PC-3 (cell line): ENCODE results near the gene STXBP1. TPM values are rescaled to one million over a fixed set of nuclear protein-coding genes. Genes with fewer than 3 reads are reported as not detected.

Source experiments
- ATAC-seq: fragments of 200-7000 bp; cut with Tn5 transposase; 2 replicates; pipeline ENCODE4 v1.9.1; 2020; ENCODE audit warnings: mild to moderate bottlenecking, moderate library complexity
- BruUV-seq: library from RNA; stranded (reverse); fragments of 400-500 nt; replicated peaks from 2 replicates; lab custom pipeline; 2021; lab: Mats Ljungman, UMichigan
- CTCF ChIA-PET: fragments of 300-600 bp; sonication (Branson Sonifier 250); formaldehyde crosslinking; loops from one replicate; lab custom pipeline; 2022; ENCODE audit warnings: antibody characterized with exemption; lab: Charles Lee
- POLR2A ChIA-PET: fragments of 300-600 bp; sonication (Branson Sonifier 250); formaldehyde crosslinking; loops from one replicate; lab custom pipeline; 2022; ENCODE audit warnings: antibody characterized with exemption; ENCODE audit not compliant: unreplicated experiment; lab: Charles Lee
- DNase-seq: peaks from one replicate; pipeline ENCODE4 v3.0.0-alpha.2; 2015
- H2AFZ ChIP-seq: fragments of 300-600 bp; sonication (generic); 2 replicates; pipeline ENCODE4 v1.6.0; 2016; ENCODE audit warnings: antibody characterized with exemption, low read length
- H3F3A ChIP-seq: fragments of 300-600 bp; sonication (generic); one replicate; pipeline ENCODE4 v1.6.0; 2017; ENCODE audit warnings: antibody characterized with exemption, low read length, control low read depth, mild to moderate bottlenecking; ENCODE audit not compliant: unreplicated experiment
- H3K27ac ChIP-seq: fragments of 300-600 bp; sonication (generic); 2 replicates; pipeline ENCODE4 v1.5.1; 2016; ENCODE audit warnings: mild to moderate bottlenecking, low read length
- H3K27me3 ChIP-seq: fragments of 300-600 bp; sonication (generic); 2 replicates; pipeline ENCODE4 v1.6.1; 2016; ENCODE audit warnings: low read length, mixed read lengths
- H3K36me3 ChIP-seq: fragments of 300-600 bp; sonication (generic); 2 replicates; pipeline ENCODE4 v1.6.1; 2016; ENCODE audit warnings: low read depth, mixed run types, low read length, mixed read lengths
- H3K4me1 ChIP-seq: fragments of 300-600 bp; sonication (generic); 2 replicates; pipeline ENCODE4 v1.5.1; 2016; ENCODE audit warnings: low read length; ENCODE audit not compliant: insufficient read depth
- H3K4me2 ChIP-seq: fragments of 300-600 bp; sonication (generic); 2 replicates; pipeline ENCODE4 v1.6.0; 2016; ENCODE audit warnings: low read length
- H3K4me3 ChIP-seq: fragments of 300-600 bp; sonication (generic); 2 replicates; pipeline ENCODE4 v1.5.1; 2016; ENCODE audit warnings: mild to moderate bottlenecking, low read length, mixed read lengths
- H3K79me2 ChIP-seq: fragments of 300-600 bp; sonication (generic); 2 replicates; pipeline ENCODE4 v1.6.1; 2017; ENCODE audit warnings: low read length, mixed read lengths
- H3K9ac ChIP-seq: fragments of 300-600 bp; sonication (generic); 2 replicates; pipeline ENCODE4 v1.6.0; 2016; ENCODE audit warnings: mild to moderate bottlenecking, low read length
- H3K9me2 ChIP-seq: fragments of 300-600 bp; sonication (generic); replicated peaks from 2 replicates; pipeline ENCODE4 v1.6.1; 2016; ENCODE audit warnings: mixed run types, low read length, mixed read lengths
- H3K9me3 ChIP-seq: fragments of 300-600 bp; sonication (generic); 2 replicates; pipeline ENCODE4 v1.6.1; 2016; ENCODE audit warnings: low read length, mixed read lengths
- H4K20me1 ChIP-seq: fragments of 300-600 bp; sonication (generic); 2 replicates; pipeline ENCODE4 v1.6.1; 2016; ENCODE audit warnings: low read length, mixed read lengths
- EZH2 ChIP-seq: fragments of 300-600 bp; sonication (generic); IDR thresholded peaks from one replicate; pipeline ENCODE4 v1.6.1; 2017; ENCODE audit warnings: antibody characterized with exemption, mild to moderate bottlenecking, low read length; ENCODE audit not compliant: unreplicated experiment
- EZH2phosphoT487 ChIP-seq: fragments of 300-600 bp; sonication (generic); IDR thresholded peaks from 2 replicates; pipeline ENCODE4 v1.6.1; 2018; ENCODE audit warnings: mild to moderate bottlenecking, antibody characterized with exemption, low read length, borderline replicate concordance
- intact Hi-C: fragments of 100-400 bp; cut with micrococcal nuclease; formaldehyde crosslinking; loops from 2 replicates; pipeline ENCODE4 v1.9.0; 2023
- total RNA-seq: library from RNA; depleted of rRNA; stranded (reverse); fragments of >200 nt; gene quantifications from 2 replicates; pipeline ENCODE4 v1.2.3, GENCODE V29; 2014
- TF ChIP-seq, protein P1 (sequence below): fragments of 300-600 bp; sonication (generic); conservative IDR thresholded peaks from 2 replicates; pipeline ENCODE4 v1.5.1; 2017; ENCODE audit warnings: antibody characterized with exemption, low read depth, mild to moderate bottlenecking, low read length

Gene STXBP1
- total RNA-seq, 1 experiment from 2014 or later: 9.1 TPM

DNA sequence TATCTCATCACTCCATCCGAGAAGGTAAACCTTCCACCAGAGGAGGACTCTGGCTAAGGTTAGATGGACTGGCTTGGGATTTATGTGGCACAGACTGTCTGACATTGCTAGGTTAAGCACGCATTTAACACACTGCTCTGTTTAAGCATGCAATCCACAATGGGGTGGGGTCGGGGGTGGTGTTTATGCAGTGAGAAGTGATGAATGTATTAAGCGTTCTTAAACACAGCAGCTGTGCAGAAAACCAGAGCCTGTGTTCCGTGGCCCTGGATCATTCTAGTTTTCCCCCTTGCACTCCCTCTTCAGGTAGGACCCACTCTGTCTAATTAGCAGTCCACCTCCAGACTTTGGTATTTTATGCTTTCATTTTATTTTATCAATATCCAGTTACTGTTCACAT, 46.4 kb downstream of the STXBP1 start:
- ATAC-seq (no peak), DNase-seq (no peak)
- no peaks in the 10 kb centered on the region for H3K79me2 ChIP-seq
- no TSS peak for BruUV-seq
- no peaks in the 10 kb centered on the region for H3K27me3 ChIP-seq
- TF ChIP-seq, protein P1, sequence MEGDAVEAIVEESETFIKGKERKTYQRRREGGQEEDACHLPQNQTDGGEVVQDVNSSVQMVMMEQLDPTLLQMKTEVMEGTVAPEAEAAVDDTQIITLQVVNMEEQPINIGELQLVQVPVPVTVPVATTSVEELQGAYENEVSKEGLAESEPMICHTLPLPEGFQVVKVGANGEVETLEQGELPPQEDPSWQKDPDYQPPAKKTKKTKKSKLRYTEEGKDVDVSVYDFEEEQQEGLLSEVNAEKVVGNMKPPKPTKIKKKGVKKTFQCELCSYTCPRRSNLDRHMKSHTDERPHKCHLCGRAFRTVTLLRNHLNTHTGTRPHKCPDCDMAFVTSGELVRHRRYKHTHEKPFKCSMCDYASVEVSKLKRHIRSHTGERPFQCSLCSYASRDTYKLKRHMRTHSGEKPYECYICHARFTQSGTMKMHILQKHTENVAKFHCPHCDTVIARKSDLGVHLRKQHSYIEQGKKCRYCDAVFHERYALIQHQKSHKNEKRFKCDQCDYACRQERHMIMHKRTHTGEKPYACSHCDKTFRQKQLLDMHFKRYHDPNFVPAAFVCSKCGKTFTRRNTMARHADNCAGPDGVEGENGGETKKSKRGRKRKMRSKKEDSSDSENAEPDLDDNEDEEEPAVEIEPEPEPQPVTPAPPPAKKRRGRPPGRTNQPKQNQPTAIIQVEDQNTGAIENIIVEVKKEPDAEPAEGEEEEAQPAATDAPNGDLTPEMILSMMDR: no peak
- TF ChIP-seq EZH2phosphoT487: no peak
- TF ChIP-seq EZH2: no peak
- H4K20me1 ChIP-seq: no peaks in the 10 kb centered on the region
- H3K9me3 ChIP-seq: no peaks in the 10 kb centered on the region
- H3K9ac ChIP-seq: no peak overlapping the region
- no peak overlapping the region for H2AFZ ChIP-seq
- H3F3A ChIP-seq: no peaks in the 10 kb centered on the region
- H3K4me2 ChIP-seq: no peak overlapping the region
- H3K27ac ChIP-seq: no peak overlapping the region
- POLR2A ChIA-PET: no interaction called here
- CTCF ChIA-PET: no interaction called here
- no peaks in the 10 kb centered on the region for H3K9me2 ChIP-seq
- H3K36me3 ChIP-seq: no peaks in the 10 kb centered on the region
- intact Hi-C loops: no loop called here
- no peak overlapping the region for H3K4me3 ChIP-seq
- H3K4me1 ChIP-seq: no peaks in the 10 kb centered on the region

DNA sequence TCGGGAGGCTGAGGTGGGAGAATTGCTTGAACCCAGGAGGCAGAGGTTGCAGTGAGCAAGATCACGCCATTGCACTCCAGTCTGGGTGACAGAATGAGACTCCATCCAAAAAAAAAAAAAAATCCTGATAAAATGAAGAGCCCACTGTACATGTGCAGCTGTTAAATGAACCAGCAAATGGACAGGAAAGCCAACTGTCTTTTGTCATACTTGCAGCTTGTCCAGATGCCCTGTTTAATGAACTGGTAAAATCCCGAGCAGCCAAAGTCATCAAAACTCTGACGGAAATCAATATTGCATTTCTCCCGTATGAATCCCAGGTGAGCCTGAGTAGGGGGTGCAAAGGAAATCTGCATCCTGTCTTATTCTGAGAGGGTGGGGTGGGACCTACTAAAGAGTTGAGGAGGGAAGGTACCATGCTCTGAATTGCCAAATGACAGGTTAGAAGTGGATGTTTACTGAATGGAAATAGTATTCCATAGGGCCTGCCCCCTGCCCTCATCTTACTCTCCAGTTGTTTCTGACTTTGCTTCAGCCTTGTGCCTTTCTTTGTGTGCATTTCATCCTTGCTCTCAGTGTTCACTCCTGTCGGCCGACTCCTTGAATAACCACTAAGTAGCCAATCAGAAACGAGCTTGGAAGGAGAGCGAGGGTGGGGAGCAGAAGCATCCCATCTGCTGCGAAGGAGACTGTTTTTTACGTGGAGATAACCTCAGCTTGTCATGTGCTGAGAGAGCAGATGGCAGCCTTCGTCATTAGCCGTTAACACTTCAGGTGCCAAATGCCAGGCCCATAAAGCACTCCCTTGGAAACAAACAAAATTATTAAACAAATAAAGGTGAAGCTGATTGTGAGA, 49.0 kb downstream of the STXBP1 start:
- H3K4me1 ChIP-seq: no peaks in the 10 kb centered on the region
- no peaks in the 10 kb centered on the region for H3K36me3 ChIP-seq
- no peak overlapping the region for H3K4me3 ChIP-seq
- H3K9ac ChIP-seq: no peak overlapping the region
- TF ChIP-seq EZH2phosphoT487: no peak
- TF ChIP-seq, protein P1: no peak
- TF ChIP-seq EZH2: no peak
- H3K79me2 ChIP-seq: no peaks in the 10 kb centered on the region
- no peak overlapping the region for H2AFZ ChIP-seq
- H3K9me3 ChIP-seq: no peaks in the 10 kb centered on the region
- H3K27me3 ChIP-seq: no peaks in the 10 kb centered on the region
- H4K20me1 ChIP-seq: no peaks in the 10 kb centered on the region
- DNase-seq (no peak), ATAC-seq (no peak)
- no peaks in the 10 kb centered on the region for H3K9me2 ChIP-seq
- intact Hi-C loops: no loop called here
- H3K4me2 ChIP-seq: no peak overlapping the region
- H3K27ac ChIP-seq: no peak overlapping the region
- no TSS peak for BruUV-seq
- POLR2A ChIA-PET: no interaction called here
- no peaks in the 10 kb centered on the region for H3F3A ChIP-seq
- CTCF ChIA-PET: interaction anchor here (0.6 kb wide), 1 partner anchor 35 kb away, joined by 3 read pairs; no protein-coding TSS in a partner anchor

DNA sequence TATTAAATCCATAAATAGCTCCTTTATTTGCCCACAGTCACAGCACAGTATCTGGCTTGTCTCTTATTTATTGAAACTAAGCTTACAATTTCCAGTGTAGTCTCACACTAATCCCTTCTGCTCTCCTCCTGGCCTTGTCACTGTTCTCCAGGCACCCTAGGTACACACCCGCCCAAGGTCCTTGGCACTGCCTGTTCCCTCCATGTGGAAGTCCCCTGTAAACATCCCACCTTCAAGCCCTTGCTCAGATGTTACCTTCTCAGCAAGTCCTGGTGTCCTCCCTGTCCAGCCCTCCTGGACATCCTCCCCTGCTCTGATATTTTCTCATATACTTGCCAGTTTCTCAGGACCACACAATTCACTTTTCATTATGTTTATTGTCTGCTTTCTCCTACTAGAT, 50.5 kb downstream of the STXBP1 start:
- DNase-seq (no peak), ATAC-seq (no peak)
- no TSS peak for BruUV-seq
- Histone ChIP-seq H3F3A (no peaks in the 10 kb centered on the region), H3K36me3 (no peaks in the 10 kb centered on the region), H3K79me2 (no peaks in the 10 kb centered on the region), H3K9me2 (no peaks in the 10 kb centered on the region), H3K27ac (no peak overlapping the region), H4K20me1 (no peaks in the 10 kb centered on the region), H3K4me1 (no peaks in the 10 kb centered on the region), H2AFZ (no peak overlapping the region), H3K9me3 (no peaks in the 10 kb centered on the region), H3K4me2 (no peak overlapping the region), H3K4me3 (no peak overlapping the region), H3K9ac (no peak overlapping the region), H3K27me3 (no peaks in the 10 kb centered on the region)
- ChIA-PET POLR2A (no interaction called here), CTCF (interaction anchor here (0.7 kb wide), 1 partner anchor 109 kb away, joined by 3 read pairs; no protein-coding TSS in a partner anchor)
- intact Hi-C loops: no loop called here
- TF ChIP-seq, protein P1: no peak
- no peak for TF ChIP-seq EZH2phosphoT487
- no peak for TF ChIP-seq EZH2
